SH-SY5Y (cell line): ENCODE data around the gene SDK1.

Source experiments
- GATA2 ChIP-seq: IDR thresholded peaks from 2 replicates; pipeline ENCODE4 v1.6.1; 2011; ENCODE audit warnings: mild to moderate bottlenecking, low read depth, low read length
- GATA3 ChIP-seq: IDR thresholded peaks from 2 replicates; pipeline ENCODE4 v1.6.1; 2011; ENCODE audit warnings: low read depth, mild to moderate bottlenecking, low read length, moderate library complexity

DNA sequence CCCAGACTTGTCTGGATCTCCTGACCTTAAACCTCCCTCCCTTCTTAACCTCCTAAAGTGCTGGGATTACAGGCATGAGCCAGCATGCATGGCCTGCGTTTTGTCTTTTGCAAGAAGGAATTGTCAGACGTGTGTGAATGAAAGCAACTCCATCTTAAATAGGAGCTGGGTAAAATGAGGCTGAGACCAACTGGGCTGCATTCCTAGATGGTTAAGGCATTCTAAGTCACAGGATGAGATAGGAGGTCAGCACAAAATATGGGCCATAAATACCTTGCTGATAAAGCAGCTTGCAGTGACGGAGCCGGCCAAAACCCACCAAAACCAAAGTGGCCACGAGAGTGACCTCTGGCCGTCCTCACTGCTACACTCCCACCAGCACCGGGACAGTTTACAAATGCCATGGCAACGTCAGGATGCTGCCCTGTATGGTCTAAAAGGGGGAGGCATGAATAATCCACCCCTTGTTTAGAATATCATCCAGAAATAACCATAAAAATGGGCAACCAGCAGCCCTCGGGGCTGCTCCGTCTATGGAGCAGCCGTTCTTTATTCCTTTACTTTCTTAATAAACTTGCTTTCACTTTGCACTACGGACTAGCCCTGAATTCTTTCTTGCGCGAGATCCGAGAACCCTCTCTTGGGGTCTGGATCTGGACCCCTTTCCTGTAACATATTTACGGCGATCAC, 41.2 kb upstream of the SDK1 start:
- TF ChIP-seq GATA3 (no peak), GATA2 (no peak)
